Measurements from ENCODE around the gene CACNA1A. TPM values are rescaled to one million over a fixed set of nuclear protein-coding genes. Genes with fewer than 3 reads are reported as not detected.
"Not testable (repeated sequence)": the region's sequence is repeated elsewhere in the genome, so short reads cannot be mapped to it uniquely, and the experiment has no call there.

CACNA1A gene
- total RNA-seq, 1 donor from 2014 or later, result 0.72 TPM

- DNase-seq, result no peak
These were observed 78.8 kb downstream of the CACNA1A start for GRCh38 chr19:13427273-13428051.

GRCh38 chr19:13425875-13426274 lies 80.4 kb downstream of the CACNA1A start:
- DNase-seq, result not testable (repeated sequence)

DNA sequence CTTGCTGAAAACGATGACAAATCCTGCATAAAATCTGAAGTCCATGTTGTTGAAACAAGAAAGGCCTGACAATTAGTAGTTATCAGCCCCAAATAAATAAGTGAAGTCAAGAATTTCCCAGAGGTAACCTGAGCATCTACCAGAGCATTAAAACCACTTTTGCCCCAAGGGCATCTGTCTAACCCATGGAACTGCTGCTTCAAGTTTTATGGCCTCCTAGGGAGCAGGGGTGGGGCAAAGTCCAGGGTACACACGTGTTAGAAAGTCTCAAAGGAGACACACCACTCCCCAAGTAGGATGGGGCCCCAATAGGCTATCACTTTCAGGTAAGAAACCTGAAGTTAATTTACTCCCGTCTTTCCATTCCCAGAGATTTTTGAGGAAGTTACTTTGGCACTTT lies 81.1 kb downstream of the CACNA1A start:
- no peak for DNase-seq

DNA sequence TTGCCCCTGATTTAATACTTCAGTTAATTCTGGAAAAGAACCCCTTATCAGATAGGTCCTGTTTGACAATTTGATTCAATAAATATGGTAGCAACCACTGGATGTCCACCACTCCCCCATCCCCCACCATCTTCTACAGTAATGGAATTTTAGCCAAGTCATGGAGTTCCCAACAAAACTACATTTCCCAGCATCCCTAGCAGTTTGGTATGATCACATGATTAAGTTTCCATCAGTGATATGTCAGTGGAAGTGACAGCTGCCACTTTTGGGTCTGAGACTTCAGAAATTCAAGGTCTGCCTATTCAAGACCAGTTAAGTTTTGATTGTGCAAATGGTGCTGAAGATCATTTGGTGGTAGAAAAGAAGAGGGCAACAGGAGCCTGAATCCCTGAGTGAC lies 85.5 kb downstream of the CACNA1A start:
- DNase-seq, result no peak

- DNase-seq, result no peak
These were observed 89.2 kb downstream of the CACNA1A start for GRCh38 chr19:13417054-13417453.

DNA sequence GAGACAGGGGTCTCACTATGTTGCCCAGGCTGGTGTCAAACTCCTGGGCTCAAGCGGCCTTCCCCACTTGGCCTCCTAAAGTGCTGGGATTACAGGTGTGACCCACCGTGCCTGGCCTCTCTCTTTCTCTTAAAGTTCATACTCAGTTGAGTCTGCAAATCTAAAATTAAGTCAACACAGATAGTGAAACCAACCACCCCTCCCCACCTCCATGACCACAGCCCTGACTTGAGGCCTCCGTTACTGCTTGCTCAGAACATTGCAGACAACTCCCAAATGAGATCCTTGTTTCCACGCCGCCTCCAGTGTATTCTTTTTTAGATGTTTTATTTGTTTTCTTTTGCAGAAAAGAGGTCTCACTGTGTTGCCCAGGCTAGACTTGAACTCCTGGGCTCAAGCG lies 94.4 kb downstream of the CACNA1A start:
- DNase-seq, result no peak

DNA sequence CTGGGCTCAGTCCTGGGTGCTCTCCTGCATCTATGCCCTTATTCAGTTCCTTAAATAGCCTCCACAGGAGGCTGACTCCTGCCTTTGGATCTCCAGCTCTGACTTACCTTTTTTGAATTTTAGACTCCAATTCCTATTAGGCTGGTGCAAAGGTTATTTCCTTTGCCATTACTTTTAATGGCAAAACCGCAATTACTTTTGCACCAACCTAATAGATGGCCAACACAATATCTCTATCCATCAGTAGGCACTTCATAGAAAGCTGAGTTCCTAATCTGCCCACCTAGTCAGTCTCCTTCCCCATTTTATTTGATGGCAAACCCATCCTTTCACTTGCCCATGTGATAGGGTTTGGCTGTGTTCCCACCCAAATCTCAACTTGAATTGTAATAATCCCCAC lies 95.3 kb downstream of the CACNA1A start:
- no peak for DNase-seq

GRCh38 chr19:13408889-13409518 lies 97.3 kb downstream of the CACNA1A start:
- DNase-seq, result no peak

- no peak for DNase-seq
These were observed 102.0 kb downstream of the CACNA1A start for GRCh38 chr19:13404236-13404635.

DNA sequence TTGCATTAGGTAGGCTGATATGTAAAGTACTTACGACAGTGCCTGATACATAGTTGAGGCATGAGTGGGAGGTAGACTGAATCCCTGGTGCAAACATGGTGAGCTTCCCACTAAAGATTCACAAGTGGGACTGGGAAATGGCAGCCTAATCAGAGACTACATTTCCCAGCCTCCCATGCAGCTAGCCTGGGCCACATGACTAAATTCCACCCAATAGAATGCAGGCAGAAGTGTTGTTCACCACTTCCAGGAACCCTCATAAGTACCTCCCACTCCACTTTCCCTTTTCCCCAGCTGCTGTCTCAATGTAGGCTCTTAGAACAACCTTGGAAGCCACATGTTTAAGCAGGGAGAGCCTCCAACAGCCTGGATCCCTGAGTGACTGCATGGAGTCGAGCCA lies 104.9 kb downstream of the CACNA1A start:
- DNase-seq, result no peak

GRCh38 chr19:13400296-13400695 lies 106.0 kb downstream of the CACNA1A start:
- DNase-seq, result no peak

DNA sequence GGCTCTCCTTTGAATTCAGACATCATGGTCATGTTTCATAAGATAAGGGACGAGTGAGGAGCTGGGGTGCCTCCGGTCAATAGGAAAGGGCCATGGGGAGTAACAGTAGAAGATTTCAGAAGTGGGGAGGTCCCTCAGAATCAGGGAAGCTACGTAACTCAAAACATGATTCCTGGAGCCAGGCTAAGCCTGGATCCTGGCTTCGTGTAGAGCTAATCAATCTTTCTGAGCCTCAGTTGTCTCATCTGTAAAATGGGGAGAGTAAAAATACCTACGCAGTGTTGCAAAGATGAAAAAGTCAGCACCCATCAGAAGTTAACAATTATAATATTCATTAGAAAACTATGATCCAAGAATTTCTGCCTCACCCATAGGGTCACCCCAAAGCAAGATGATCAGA lies 106.5 kb downstream of the CACNA1A start:
- DNase-seq, result no peak

GRCh38 chr19:13398780-13399726 lies 107.2 kb downstream of the CACNA1A start:
- DNase-seq, result no peak

DNA sequence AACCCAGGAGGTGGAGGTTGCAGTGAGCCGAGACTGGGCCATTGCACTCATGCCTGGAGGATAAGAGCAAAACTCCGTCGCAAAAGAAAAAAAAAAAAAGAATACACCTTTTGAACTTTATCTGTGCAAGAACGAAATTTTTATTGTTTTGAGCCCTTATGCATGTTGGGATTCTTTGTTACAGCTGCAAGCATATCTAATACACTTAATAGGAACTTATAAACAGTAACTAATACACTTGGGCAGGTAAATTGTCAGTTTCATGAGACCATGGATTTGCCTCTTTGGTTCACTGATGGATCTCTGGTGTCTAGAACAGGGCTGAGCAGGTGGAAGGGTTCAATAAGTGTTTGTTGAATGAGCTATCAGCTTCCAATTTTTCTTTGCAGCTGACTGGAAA lies 108.1 kb downstream of the CACNA1A start:
- no peak for DNase-seq

GRCh38 chr19:13396250-13397080 lies 109.8 kb downstream of the CACNA1A start:
- DNase-seq, result peak; percentile 65

GRCh38 chr19:13382633-13382938 lies 123.7 kb downstream of the CACNA1A start:
- DNase-seq, result no peak

DNA sequence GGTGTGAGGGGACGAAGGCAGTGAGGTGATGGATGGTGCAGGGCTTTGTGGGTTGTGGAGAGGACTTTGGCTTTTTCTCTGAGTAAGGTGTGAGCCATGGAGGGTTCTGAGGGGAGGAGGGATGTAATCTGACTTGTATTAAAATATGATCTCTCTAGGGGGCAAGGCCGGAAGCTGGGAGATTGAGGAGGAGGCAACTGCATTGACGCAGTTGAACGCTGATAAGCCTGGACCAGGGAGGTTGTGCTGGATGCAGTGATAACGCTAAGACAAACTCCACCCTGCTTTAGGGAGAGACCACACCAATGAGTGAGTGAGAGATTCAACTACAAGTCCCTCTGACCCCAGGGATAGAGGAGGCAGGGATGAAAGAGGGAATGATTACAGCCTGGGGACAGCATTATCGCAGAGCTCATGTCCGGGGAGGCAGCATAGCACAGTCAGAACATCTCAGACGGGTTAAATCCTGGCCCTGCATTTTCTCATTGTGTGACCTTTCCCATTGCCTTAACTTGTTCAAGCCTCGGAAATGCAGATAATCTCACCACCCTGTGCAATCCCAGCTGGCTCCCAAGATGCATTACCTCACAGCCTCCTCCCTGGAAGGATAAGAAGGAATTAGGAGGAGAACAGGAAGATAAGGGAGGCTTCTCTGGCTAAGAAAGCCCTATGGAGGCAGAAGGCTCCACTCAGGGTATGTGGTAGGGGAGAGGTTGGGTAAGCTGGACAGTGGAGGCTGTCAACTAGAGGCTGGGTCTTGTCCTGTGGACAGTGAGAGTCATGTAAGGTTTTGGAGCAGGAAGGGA lies 124.2 kb downstream of the CACNA1A start:
- no peak for DNase-seq

- DNase-seq, result no peak
These were observed 129.7 kb downstream of the CACNA1A start for GRCh38 chr19:13376537-13376936.

GRCh38 chr19:13373599-13373998 lies 132.7 kb downstream of the CACNA1A start:
- DNase-seq, result no peak

DNA sequence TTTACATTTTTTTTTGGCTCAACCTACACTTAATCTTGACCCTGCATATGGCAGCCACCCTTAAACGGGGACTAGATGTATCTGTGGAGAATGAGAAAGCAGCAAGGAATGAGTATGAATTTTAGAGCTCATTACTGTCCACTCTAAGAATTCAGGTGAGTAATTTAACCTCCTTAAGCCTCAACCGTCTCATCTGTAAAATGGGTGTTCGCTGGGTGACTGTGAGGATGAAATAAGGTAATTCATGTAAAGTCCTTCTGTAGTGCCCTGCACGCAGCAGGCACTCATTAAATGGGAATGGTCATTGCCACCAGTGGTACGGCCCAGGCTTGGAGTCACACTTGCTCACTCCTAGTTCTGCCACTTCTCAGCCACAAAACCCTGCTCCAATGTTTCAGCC lies 135.3 kb downstream of the CACNA1A start:
- DNase-seq, result no peak

DNA sequence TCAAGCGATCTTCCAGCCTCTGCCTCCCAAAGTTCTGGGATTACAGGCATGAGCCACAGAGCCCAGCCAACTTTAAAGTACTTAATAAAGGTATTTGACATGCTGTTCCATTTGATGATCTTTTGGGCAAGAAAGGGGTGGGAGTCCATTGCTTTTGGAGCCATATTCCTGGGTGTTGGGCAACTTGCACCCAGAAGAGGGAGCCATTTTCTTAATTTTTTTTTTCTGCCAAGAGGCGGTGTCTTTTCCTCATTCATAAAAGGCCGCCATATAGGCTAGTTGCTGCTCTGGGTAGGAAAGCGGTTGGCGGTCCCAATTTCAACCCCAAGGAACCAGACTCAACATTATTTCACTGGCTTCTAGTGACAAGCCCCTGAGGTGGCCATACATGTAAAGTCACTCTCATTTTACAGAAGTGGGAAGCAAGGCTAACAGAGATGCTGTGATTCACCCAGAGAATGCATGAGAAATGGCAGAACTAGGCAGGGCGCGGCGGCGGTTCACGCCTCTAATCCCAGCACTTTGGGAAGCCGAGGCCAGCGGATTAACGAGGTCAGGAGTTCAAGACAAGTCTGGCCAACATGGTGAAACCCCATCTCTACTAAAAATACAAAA lies 139.6 kb downstream of the CACNA1A start:
- DNase-seq, result peak; percentile 5
